H1 (cell line): Measurements from ENCODE around the gene NEU4. TPM values are rescaled to one million over a fixed set of nuclear protein-coding genes. Genes with fewer than 3 reads are reported as not detected.

Source experiments
- ASH2L ChIP-seq: fragments of 200-600, 300-600 bp; sonication (generic); IDR thresholded peaks from one replicate; pipeline ENCODE4 v1.7.1; 2017; ENCODE audit warnings: low read length
- CBX5 ChIP-seq: fragments of 300-800, 300-1000 bp; sonication (generic); IDR thresholded peaks from 2 replicates; pipeline ENCODE4 v1.7.1; 2016; ENCODE audit warnings: antibody characterized with exemption, low read length, low read depth
- CHD2 ChIP-seq: IDR thresholded peaks from 2 replicates; pipeline ENCODE4 v1.6.1; 2012; ENCODE audit warnings: low read length, improper control_type of control experiment
- CHD7 ChIP-seq: fragments of 300-600 bp; sonication (generic); IDR thresholded peaks from 2 replicates; pipeline ENCODE4 v1.7.1; 2012; ENCODE audit warnings: low read length, moderate library complexity, mild to moderate bottlenecking, inconsistent platforms; ENCODE audit not compliant: insufficient replicate concordance
- GTF2F1 ChIP-seq: IDR thresholded peaks from 2 replicates; pipeline ENCODE4 v1.6.1; 2012; ENCODE audit warnings: low read depth, low read length, improper control_type of control experiment, borderline replicate concordance
- HDAC2 ChIP-seq, 2 experiments: fragments of 300-600 bp in 1 of 2; sonication (generic) in 1 of 2; IDR thresholded peaks; 2 replicates each; pipeline ENCODE4 v1.6.1; 2011 to 2012; ENCODE audit warnings: low read depth in 2 of 2, low read length in 2 of 2, mild to moderate bottlenecking in 2 of 2, moderate library complexity in 2 of 2, borderline replicate concordance in 1 of 2, inconsistent platforms in 1 of 2
- PHF8 ChIP-seq: fragments of 200-600 bp; sonication (generic); conservative IDR thresholded peaks from 2 replicates; pipeline ENCODE4 v1.7.1; 2012; ENCODE audit warnings: low read depth, mild to moderate bottlenecking, inconsistent platforms, low read length, moderate library complexity
- POLR2A ChIP-seq, 2 experiments: IDR thresholded peaks; 1 replicate in 1 of 2; 2 replicates in 1 of 2; pipeline ENCODE4 v1.6.1; 2011; ENCODE audit warnings: low read depth in 2 of 2, low read length in 2 of 2, mild to moderate bottlenecking in 2 of 2; ENCODE audit errors: control extremely low read depth in 1 of 2
- TAF1 ChIP-seq: IDR thresholded peaks from 2 replicates; pipeline ENCODE4 v1.6.1; 2011; ENCODE audit warnings: mild to moderate bottlenecking, low read depth, low read length
- polyA plus RNA-seq, 7 experiments: library from polyadenylated mRNA; depleted of rRNA in 3 of 7; stranded (reverse) in 5 of 7; unstranded in 2 of 7; fragments of >200 nt in 5 of 7; fragments of 200-250 nt in 2 of 7; gene quantifications; 1 replicate in 5 of 7; 2 replicates in 1 of 7; 4 replicates in 1 of 7; pipeline versions ENCODE4 v1.2.1 to v1.2.3, GENCODE V29; 2011 to 2013; ENCODE audit warnings: missing spikeins in 2 of 7, mixed read lengths in 2 of 7
- total RNA-seq: library from RNA; stranded (reverse); fragmentation: NEBNext Ultra II Directional; extraction: Animal tissue kit (Norgen Biotek cat#: 25700); gene quantifications from 2 replicates; pipeline ENCODE4 v1.2.1, GENCODE V29; 2021

The NEU4 gene
- total and polyA plus RNA-seq, 2 of the 8 experiments (the other 6 are each of a cell fraction or from before 2014, with no cell fraction given), result 0.32 to 0.50 TPM

DNA sequence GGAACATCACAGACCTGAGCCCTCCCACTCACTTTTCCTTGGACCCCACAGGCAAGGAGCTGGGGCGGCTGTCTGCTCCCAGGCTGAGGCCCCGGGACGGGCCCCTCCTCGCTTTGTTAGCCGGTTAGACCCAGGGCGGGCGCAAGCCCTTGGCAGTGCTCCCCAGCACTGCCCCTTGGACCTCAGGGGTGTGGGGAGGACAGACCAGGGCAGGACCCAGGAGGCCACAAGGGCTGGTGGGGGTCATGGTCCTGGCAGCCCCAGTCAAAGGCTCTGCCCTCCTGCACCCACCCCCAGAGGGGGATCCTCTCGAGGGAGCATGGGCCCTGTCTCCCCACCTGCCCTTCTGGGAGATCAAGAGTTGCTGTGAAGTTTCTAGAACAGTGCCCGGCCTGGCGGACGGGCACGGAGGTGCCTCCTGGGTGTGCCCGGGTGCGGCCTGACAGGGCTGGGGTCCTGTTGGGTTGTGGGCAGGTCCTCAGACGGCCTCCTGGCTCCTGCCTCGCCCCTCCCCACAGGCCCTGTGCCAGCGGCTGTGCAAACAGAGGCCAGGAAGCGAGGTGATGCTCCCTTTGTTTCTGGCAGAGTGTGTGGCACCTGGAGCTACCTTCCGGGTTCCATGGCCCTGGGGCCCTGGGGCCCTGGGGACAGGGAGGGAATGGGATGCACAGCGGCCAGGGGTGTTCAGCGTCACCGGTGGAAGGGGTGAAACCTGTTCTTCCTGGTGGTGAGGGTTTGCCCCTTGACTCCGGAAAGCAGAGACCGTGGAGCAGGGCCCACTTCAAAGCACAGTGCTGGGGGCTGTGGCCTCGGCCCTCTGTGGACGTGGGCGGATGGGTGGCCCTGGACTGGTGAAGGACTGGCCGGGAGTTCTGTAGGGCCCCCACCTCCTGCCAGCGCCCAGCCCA lies 35.2 kb upstream of the NEU4 start (continued):
- TF ChIP-seq CHD7, result no peak
- no peak for TF ChIP-seq POLR2A (IDR thresholded peaks at IDR 0.05; ENCODE audit: control extremely low read depth in 1 of 2, low read depth in 2 of 2, low read length in 2 of 2)
- no peak for TF ChIP-seq ASH2L
- no peak for TF ChIP-seq GTF2F1
- no peak for TF ChIP-seq HDAC2 (IDR thresholded peaks at IDR 0.05; ENCODE audit: borderline replicate concordance in 1 of 2, low read depth in 2 of 2, low read length in 2 of 2)
- TF ChIP-seq CHD2, result no peak
- no peak for TF ChIP-seq CBX5
- TF ChIP-seq PHF8, result no peak
- TF ChIP-seq TAF1, result no peak
